ENCODE data around the gene IL1RAPL1. TPM values are rescaled to one million over a fixed set of nuclear protein-coding genes. Genes with fewer than 3 reads are reported as not detected.

IL1RAPL1 gene
- total and polyA plus RNA-seq, 2 donors (not counting 3 experiments of a cell fraction or from before 2014, with no cell fraction given), result 0.79 to 1.3 TPM

DNA sequence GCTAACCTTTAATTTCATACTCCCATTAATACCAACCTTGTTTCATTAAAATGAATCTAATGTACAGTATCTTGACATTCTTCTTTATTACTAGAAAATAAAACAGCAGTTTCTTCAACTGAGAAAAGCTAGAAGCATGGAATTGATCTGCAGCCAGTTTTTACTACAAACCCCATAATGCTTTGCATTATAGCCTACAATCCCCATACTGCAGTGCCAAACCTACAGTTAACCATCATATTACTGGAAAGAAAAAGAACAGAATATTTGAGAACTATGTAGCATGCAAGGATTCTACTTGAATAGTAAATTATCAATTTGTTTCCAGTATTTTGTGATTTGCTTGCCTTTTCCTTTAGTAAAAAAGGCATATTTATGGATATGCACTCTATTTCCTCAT, 3.2 kb upstream of the IL1RAPL1 start:
- Histone ChIP-seq H3K27me3 (ENCODE audit: control insufficient read depth in 2 of 2, insufficient read depth in 2 of 2, low read length in 2 of 2) (no peaks in the 10 kb centered on the region), H2AFZ (ENCODE audit: low read depth, low read length) (no peak overlapping the region), H3K27ac (ENCODE audit: insufficient read depth, low read depth, low read length) (no peak overlapping the region), H3K4me2 (ENCODE audit: insufficient read depth, low read length) (no peak overlapping the region), H3K9me3 (replicated peaks; ENCODE audit: control insufficient read depth, insufficient read depth, low read length) (no peaks in the 10 kb centered on the region), H4K20me1 (replicated peaks; ENCODE audit: control insufficient read depth, extremely low read depth, insufficient read depth, low read length) (no peaks in the 10 kb centered on the region), H3K9me1 (replicated peaks; ENCODE audit: control insufficient read depth, extremely low read depth, insufficient read depth, low read length) (no peaks in the 10 kb centered on the region), H3K4me1 (ENCODE audit: control insufficient read depth, extremely low read depth, insufficient read depth, low read length) (peaks cover 7% of the 10 kb centered on the region), H3K4me3 (replicated peaks in 1 of 3; ENCODE audit: insufficient read depth in 1 of 3, low read depth in 1 of 3, low read length in 3 of 3) (no peak overlapping the region), H3K36me3 (ENCODE audit: control insufficient read depth in 2 of 2, extremely low read depth in 1 of 2, insufficient read depth in 2 of 2, low read length in 2 of 2) (no peaks in the 10 kb centered on the region), H3K9ac (replicated peaks; ENCODE audit: extremely low read depth, insufficient read depth, low read length) (no peak overlapping the region), H3K79me2 (ENCODE audit: control insufficient read depth, insufficient read depth, low read length) (no peaks in the 10 kb centered on the region)
- TF ChIP-seq, protein P1, sequence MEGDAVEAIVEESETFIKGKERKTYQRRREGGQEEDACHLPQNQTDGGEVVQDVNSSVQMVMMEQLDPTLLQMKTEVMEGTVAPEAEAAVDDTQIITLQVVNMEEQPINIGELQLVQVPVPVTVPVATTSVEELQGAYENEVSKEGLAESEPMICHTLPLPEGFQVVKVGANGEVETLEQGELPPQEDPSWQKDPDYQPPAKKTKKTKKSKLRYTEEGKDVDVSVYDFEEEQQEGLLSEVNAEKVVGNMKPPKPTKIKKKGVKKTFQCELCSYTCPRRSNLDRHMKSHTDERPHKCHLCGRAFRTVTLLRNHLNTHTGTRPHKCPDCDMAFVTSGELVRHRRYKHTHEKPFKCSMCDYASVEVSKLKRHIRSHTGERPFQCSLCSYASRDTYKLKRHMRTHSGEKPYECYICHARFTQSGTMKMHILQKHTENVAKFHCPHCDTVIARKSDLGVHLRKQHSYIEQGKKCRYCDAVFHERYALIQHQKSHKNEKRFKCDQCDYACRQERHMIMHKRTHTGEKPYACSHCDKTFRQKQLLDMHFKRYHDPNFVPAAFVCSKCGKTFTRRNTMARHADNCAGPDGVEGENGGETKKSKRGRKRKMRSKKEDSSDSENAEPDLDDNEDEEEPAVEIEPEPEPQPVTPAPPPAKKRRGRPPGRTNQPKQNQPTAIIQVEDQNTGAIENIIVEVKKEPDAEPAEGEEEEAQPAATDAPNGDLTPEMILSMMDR (IDR thresholded peaks at IDR 0.05; ENCODE audit: extremely low read depth in 1 of 2, insufficient read depth in 1 of 2, low read depth in 1 of 2, low read length in 2 of 2), result no peak
- no peak for TF ChIP-seq POLR2A (IDR thresholded peaks at IDR 0.05; ENCODE audit: low read depth, low read length)
- TF ChIP-seq MAX (IDR thresholded peaks at IDR 0.05; ENCODE audit: insufficient read depth, insufficient read length), result no peak
- TF ChIP-seq GATA2 (IDR thresholded peaks at IDR 0.05; ENCODE audit: insufficient read depth, insufficient read length, low read depth, low read length), result no peak
- TF ChIP-seq POLR2AphosphoS5 (IDR thresholded peaks at IDR 0.05; ENCODE audit: insufficient read depth, low read depth, low read length), result no peak
- no peak for TF ChIP-seq JUN (IDR thresholded peaks at IDR 0.05; ENCODE audit: borderline replicate concordance, insufficient read depth, insufficient read length, low read depth)
- no peak for TF ChIP-seq MYC (IDR thresholded peaks at IDR 0.05; ENCODE audit: low read depth, low read length)
- TF ChIP-seq FOS (IDR thresholded peaks at IDR 0.05; ENCODE audit: borderline replicate concordance, insufficient read depth, low read length), result no peak
- no peak for TF ChIP-seq EZH2 (IDR thresholded peaks at IDR 0.05; ENCODE audit: borderline replicate concordance, low read depth, low read length, severe bottlenecking)
- DNase-seq (ENCODE audit: low read depth, low spot score) (no peak), FAIRE-seq (peak; percentile 28)
- dilution Hi-C loops (cut with MboI; ENCODE audit: extremely low pct_ligation_motif_present, low sequenced_read_pairs), result no loop called here
- intact Hi-C loops (cut with micrococcal nuclease), result loop anchor here (10.0 kb wide), 3 partner anchors 299 to 1321 kb away; no protein-coding TSS in a partner anchor
- no TSS peak for BruUV-seq (replicated peaks)
- POLR2A ChIA-PET, result no interaction called here
- CTCF ChIA-PET, result no interaction called here

Data from endothelial cell of umbilical vein (primary cell).